HG03097 (cell line): ENCODE data around the gene KRT23.
"Not testable (repeated sequence)": the region's sequence is repeated elsewhere in the genome, so short reads cannot be mapped to it uniquely, and the experiment has no call there.

Source experiments
- ATAC-seq: cut with Tn5 transposase; IDR thresholded peaks from one replicate; pipeline ENCODE4 v1.9.1; 2021; ENCODE audit not compliant: unreplicated experiment, low FRiP score

Gene KRT23

GRCh38 chr17:40951011-40951622 is 13.7 kb upstream of the KRT23 start:
- no peak for ATAC-seq

DNA sequence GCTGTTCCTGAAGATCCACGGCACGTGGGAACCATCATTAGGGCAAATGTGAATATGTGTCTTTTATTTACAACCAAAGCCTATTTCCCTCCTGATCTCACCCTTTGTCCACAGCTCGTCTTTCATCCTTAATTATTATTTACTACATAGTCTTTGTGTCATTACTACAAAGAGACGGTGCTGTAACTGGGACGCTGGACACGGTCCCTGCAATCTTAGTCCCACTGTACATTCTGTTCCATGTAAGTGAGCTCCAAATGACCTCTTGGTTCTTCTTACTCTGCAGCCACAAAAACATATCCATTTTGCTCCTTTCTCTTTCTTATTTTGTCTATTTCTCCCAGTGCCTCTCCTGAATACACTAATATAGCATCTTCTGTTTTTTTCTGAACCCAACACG is 12.7 kb upstream of the KRT23 start:
- ATAC-seq: no peak

- ATAC-seq: no peak
Observed at GRCh38 chr17:40949418-40949817, 12.0 kb upstream of the KRT23 start.

GRCh38 chr17:40947929-40948328 is 10.5 kb upstream of the KRT23 start:
- no peak for ATAC-seq

DNA sequence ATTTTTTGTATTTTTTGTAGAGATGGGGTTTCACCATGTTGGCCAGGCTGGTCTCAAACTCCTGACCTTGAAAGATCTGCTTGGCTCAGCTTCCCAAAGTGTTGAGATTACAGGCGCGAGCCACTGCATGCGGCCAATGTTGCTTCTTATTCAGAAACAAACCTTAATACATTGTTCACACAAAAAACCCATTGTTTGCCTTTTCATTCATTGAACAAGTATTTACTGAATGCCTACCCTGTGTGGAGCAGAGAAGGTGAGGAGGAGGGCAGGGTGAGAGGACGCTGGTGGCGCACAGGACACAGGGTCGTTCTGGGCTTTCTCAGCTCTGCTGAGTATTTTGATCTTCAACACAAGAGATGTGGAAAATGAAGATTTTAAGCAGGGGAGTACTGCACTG is 8.0 kb upstream of the KRT23 start:
- ATAC-seq: no peak

GRCh38 chr17:40944531-40944930 is 7.1 kb upstream of the KRT23 start:
- ATAC-seq: no peak

GRCh38 chr17:40942553-40942952 is 5.1 kb upstream of the KRT23 start:
- ATAC-seq: no peak

- ATAC-seq: no peak
Observed at GRCh38 chr17:40940266-40940665, 2.8 kb upstream of the KRT23 start.

GRCh38 chr17:40938981-40939380 is 1.5 kb upstream of the KRT23 start:
- ATAC-seq: no peak

- no peak for ATAC-seq
Observed at GRCh38 chr17:40936976-40937375, 470 bp downstream of the KRT23 start.

- ATAC-seq: no peak
Observed at GRCh38 chr17:40936437-40936971, 942 bp downstream of the KRT23 start.

DNA sequence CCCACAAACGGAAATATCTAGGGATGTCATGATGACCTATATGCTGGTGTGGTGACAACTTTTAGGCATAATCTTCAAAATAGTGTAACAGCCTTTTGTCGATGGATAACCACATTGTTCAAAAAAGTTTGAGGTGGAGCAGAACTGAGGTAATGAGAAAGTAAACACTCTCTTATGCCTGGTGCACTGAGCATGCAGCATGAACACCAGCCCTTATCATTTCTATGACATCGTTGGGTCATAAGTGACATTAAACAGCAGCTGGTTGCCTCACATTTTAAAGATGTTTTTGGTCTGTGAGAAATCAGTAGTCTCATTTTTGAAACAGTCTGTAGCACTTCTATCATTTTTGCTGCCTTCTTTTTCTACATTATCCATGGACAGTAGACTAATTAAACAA is 1.8 kb downstream of the KRT23 start:
- ATAC-seq: no peak

- no peak for ATAC-seq
Observed at GRCh38 chr17:40932608-40933007, 4.8 kb downstream of the KRT23 start.

- ATAC-seq: no peak
Observed at GRCh38 chr17:40931311-40931710, 6.1 kb downstream of the KRT23 start.

GRCh38 chr17:40926341-40926740 is 11.1 kb downstream of the KRT23 start:
- ATAC-seq: no peak

DNA sequence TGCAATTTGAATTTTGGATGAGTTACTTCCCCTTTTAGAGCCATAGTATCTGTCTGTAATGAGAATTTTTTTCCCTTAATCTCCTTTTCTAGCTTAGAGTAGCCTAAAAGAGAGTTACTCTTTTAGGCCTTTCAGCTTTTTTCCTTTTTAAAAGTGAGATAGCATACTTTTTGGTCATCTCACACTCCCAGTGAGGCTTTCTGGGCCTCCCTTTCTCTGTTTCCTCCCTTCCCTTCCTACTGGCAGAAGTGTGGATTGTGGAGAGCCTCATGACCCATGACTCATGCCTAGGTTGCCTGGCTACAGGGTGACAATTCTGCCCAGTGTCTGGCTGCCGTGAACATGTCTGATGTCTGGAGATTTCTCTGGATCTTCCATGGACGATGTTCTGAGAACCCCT is 15.2 kb downstream of the KRT23 start:
- ATAC-seq: no peak

- ATAC-seq: no peak
Observed at GRCh38 chr17:40921026-40921425, 16.4 kb downstream of the KRT23 start.

DNA sequence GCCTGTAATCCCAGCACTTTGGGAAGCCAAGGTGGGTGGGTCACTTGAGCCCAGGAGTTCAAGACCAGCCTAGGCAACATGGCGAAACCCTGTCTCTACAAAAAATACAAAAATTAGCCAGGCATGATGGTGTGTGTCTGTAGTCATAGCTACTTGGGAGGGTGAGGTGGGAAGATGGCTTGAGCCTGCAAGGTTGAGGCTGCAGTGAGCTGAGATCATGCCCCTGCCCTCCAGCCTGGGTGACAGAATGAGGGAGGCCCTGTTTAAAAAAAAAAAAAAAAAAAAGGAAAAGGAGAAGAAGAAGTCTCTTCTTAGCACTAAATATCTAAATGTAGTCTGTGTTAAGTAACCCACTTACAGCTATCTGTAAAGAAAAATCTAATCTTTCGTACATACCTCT is 20.3 kb downstream of the KRT23 start:
- not testable (repeated sequence) for ATAC-seq

GRCh38 chr17:40916366-40916765 is 21.1 kb downstream of the KRT23 start:
- ATAC-seq: no peak

DNA sequence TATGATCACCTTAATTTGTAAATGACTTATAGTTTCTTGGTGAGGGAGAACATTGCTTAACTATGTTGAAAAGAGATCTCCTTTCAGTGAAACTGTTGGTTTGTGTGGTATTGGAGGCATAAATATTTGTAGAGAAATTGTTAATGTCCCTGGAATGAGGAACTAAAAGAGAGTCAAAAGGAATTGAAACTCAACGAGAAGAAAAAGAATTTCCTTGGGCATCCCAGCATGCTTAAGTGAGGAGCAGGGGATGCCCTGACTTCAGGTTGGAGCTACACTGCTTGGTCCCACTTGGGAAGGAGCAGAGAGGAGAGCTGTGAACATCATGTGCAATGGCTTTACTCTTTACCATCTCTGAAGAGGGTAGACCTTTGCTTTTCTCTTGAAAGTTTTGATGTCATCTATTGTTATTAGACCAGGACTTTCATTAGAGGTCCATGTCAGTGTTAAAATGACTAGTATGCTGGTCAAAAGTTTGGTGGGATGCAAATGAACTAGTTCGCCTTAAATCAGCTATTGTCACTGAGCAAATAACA is 21.7 kb downstream of the KRT23 start:
- ATAC-seq: no peak

DNA sequence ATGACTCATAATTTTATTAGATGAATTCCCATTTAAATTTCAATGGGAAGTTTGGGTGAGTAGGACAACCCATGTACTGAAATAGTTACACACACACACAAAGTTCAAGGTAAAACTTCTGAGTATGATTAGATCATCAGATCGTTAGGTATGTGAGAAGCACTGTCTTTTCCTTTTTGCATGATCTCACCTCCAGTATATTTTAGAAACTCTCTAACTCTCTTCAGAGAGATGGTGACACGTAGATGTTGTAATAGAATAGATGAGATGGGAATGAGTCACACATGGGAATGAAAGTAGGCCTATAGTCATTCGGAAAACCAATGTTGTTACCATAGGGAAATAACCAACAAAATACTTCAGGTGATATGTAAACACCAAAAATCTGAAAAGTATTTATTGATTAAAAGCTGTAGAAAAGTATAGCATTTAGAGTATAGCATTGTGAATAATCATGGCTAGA is 22.2 kb downstream of the KRT23 start:
- no peak for ATAC-seq

GRCh38 chr17:40914075-40914855 is 23.2 kb downstream of the KRT23 start:
- ATAC-seq: no peak
